Measurements from ENCODE around the gene P2RX6.

- no peak for TF ChIP-seq CTCF (IDR thresholded peaks at IDR 0.05)
- TF ChIP-seq POLR2A (IDR thresholded peaks at IDR 0.05): no peak
- no peak for TF ChIP-seq POLR2AphosphoS5 (IDR thresholded peaks at IDR 0.05)
Measured at GRCh38 chr22:20988573-20989322, 26.2 kb upstream of the P2RX6 start.
